ENCODE results near the gene CHST11.
"Not testable (repeated sequence)": the region's sequence is repeated elsewhere in the genome, so short reads cannot be mapped to it uniquely, and the experiment has no call there.

CHST11 gene

GRCh38 chr12:104740668-104741067 lies 283.9 kb downstream of the CHST11 start:
- no peak for DNase-seq (ENCODE audit: low read depth in 2 of 2)

DNA sequence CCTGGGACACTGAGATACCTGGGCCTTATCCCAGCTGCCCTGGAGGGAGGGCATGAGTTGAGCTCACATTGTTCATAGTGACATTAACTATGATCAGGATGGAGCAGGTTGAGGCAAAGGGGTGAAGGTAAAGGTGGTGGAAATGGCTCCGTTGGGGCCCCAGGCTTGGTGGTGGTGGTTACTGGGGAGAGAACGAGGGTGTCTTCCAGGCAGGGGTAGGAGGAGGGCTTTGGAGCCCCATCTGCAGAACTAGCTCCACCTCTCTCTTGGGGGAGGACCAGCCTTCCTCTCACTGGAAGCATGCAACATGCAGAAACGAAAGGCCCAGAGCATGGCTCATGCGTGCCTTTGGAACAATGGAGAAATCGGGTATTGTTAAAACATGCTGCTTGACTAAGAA lies 284.3 kb downstream of the CHST11 start:
- no peak for DNase-seq (ENCODE audit: low read depth in 2 of 2)

DNA sequence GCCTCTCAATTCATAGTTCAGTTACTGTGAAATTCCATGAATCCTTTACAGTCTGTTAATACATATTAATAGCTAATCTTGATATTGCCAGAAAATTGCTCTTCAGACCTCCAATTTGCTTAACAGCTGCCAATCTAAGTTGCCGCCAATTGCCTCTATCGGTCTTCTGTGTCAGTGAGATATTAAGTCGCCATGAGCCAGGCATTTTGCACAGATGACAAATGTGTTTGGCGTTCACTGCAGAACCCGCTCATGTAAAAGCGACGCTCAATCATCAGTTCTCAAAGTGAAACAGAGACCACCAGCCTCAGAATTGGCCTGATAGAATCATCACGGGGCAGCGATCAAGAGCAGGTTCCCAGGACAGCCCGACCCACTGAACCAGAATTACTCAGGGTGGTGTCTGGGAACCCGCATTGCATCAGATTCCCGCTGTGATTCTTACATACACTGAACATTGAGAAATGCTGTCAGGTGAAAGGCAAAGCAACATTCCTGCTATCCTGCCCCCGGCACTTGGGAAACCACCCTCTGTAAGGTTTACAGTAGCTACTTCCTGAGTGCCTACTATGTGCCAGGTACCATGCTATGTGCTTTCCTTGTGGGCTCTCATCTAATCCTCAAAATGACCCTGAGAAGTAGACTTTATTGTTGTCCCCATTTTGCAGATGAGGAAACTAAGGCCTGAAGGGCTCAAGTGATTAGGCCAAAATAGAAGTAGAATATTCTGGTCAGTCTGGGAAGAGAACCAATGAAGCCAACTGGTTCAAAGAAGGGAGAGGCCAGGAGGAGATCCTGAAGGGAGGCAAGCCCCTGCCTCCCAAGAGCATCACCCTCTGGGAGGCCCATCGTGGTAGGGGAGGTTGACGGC lies 285.0 kb downstream of the CHST11 start:
- no peak for DNase-seq (ENCODE audit: low read depth in 2 of 2)

GRCh38 chr12:104742551-104743201 lies 285.9 kb downstream of the CHST11 start:
- no peak for DNase-seq (ENCODE audit: low read depth in 2 of 2)

- no peak for DNase-seq (ENCODE audit: low read depth in 2 of 2)
Observed at GRCh38 chr12:104743202-104743580, 286.4 kb downstream of the CHST11 start.

DNA sequence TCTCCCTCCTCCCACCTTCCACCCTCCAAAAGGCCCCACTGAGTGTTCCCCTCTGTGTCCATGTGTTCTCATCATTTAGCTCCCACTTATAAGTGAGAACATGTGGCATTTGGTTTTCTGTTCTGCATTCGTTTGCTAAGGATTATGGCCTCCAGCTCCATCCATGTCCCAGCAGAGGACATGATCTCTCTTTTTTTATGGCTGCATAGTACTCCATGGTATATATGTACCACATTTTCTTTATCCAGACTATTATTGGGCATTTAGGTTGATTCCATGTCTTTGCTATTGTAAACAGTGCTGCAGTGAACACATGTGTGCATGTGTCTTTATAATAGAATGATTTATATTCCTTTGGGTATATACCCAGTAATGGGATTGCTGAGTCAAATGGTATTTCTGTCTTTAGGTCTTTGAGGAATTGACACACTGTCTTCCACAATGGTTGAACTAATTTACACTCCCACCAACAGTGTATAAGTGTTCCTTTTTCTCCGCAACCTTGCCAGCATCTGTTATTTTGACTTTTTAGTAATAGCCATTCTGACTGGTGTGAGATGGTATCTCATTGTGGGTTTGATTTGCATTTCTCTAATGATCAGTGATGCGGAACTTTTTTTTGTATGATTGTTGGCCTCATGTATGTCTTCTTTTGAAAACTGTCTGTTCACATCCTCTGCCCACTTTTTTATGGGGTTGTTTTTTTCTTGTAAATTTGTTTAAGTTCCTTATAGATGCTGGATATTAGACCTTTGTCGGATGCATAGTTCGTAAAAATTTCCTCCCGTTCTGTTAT lies 287.2 kb downstream of the CHST11 start:
- DNase-seq (ENCODE audit: low read depth in 2 of 2): not testable (repeated sequence)

- no peak for DNase-seq (ENCODE audit: low read depth in 2 of 2)
Observed at GRCh38 chr12:104746467-104747088, 289.8 kb downstream of the CHST11 start.

DNA sequence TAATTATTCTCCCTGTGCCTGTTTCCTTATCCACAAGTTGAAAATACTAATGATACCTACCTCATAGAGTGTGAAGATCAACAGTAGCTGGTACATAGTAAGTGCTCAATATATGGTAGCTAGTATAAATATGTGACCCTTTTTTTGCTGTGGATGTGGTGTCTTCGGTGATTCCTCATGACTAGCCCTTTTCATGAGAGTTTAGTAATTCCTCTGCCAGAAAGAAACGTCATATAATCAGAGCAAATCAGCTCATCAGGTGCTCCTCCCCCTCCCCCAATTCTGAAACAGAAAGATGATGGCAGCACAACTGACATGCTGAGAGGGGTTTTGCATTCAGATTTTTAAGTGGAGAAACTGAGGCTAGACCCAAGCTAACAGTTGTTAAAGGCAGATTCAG lies 290.6 kb downstream of the CHST11 start:
- DNase-seq (ENCODE audit: low read depth in 2 of 2): no peak

DNA sequence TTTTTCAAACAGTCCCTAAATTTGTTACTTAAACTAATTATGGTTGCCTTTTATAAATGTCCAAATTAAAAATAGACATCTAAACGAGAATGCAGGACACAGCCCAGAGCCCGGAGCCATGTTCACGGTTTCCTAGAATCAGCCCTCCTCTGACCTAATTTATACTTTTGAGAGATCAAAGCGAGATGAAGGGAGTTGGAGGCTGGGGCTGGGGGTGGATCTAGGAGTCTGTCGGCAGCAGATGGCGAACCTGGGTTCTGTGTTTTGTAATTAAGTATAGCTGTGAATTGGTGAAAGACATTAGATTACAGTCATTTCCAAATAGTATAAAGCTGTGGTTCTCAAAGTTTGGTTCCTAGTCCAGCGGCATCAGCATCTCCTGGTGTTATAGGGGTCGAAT lies 291.2 kb downstream of the CHST11 start:
- no peak for DNase-seq (ENCODE audit: low read depth in 2 of 2)

DNA sequence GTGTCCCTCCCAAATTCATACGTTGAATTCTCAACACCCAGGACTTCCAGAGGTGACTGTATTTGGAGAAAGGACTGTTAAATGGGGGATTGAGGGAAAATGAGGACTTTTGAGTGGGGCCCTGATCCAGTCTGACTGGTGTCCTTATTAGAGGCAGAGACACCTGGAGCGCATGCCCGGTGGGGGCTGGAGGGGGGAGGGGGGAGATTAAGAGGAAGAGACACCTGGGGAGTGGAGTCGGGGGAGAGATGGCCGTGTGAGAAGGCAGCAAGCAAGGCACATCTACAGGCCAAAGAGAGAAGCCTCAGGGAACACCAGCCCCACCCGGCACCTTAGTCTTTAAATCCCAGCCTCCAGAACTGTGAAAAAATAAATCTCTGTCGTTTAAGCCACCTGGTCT lies 291.6 kb downstream of the CHST11 start:
- no peak for DNase-seq (ENCODE audit: low read depth in 2 of 2)

GRCh38 chr12:104748790-104749189 lies 292.0 kb downstream of the CHST11 start:
- DNase-seq (ENCODE audit: low read depth in 2 of 2): no peak

DNA sequence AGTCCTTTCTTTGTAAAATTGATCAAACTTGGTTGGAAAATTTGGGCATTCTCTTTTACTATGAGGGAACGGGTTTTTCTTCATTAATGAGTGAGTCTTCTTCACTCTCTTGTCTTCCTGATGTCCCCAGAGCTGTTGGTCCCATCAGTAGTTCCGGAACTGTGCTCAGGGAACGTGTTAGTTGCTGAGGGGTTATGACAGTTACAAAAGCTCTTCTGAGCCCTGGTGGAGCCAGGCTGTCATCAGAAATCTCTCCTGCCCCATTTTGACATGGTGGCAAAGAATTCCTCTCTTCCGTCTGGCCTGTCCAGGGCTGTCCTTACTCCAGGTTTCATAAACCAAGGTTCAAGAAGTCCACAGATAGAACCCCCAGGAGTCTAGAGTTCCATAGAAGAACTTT lies 292.8 kb downstream of the CHST11 start:
- no peak for DNase-seq (ENCODE audit: low read depth in 2 of 2)

DNA sequence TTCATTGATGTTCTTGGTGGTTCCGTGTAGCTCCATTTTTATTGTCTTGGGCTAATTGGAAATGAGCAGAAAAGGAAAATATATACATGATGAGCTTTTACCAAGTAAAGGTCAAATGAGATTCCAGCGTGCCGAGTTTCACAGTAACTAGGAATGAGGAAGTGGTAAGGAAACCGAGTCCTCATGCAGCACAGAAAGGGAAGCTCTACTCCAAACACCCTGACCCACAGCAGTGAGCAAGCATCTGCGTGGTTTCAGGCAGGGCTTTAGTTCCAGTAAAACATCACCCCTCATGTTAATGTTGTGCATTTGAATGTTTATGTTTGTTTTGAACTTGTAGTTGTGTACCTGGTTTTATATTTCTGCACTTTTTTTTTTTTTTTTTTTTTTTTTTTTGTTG lies 293.3 kb downstream of the CHST11 start:
- peak; percentile 47 to 58 for DNase-seq (ENCODE audit: low read depth in 2 of 2)

DNA sequence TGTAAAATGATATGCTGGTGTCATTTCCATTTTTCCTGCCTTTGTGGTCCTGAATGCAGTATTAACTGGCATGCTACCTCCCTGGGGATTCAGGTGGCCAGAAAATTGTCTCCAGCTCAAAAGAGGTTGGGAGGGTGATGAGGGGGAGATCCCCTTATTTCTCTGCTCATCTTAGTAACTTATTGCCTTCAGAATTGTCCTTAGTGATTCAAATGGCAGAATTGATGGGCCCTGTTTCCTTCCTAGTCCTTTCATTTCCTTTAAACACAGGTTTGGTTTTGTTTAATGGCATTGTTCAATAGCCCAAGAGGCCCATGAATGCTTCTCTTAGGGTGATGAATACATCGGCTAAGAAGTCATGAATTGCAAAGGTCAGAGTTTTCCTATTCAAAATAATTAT lies 294.4 kb downstream of the CHST11 start:
- DNase-seq (ENCODE audit: low read depth in 2 of 2): no peak

GRCh38 chr12:104751594-104751993 lies 294.8 kb downstream of the CHST11 start:
- DNase-seq (ENCODE audit: low read depth in 2 of 2): no peak

DNA sequence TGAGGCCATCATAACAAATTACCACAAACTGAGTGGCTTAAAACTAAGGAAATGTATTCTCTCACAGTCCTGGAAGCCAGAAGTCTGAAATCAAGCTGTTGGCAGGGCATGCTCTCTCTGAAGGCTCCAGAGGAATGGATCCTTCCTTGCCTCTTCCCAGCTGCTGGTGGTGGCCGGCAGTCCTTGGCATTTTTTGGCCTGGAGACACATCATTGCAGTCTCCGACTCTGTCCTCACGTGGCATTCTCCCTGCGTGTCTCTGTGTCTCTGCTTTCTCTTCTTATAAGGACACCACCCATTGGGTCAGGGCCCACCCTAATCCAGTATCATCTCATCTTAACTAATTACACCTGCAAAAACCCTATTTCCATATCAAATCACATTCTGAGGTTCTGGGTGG lies 295.3 kb downstream of the CHST11 start:
- DNase-seq (ENCODE audit: low read depth in 2 of 2): no peak

DNA sequence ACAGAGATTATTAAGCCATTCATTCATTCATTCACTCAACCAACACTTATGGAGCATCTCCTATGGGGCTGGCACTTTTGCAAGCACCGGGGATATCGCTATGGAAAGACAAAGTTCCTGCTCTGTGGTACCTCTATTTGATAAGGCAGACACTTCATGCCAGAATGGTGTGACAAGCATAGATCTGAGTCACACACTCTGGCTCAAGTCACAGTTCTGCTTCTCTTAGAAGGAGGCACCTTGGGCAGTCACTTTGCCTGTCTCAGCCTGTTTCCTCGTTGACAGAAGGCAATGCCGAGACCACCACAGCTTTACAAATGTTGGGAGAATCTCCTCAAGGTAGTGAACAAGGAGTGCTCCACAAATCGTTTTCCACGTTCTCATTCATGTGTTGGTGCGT lies 296.1 kb downstream of the CHST11 start:
- no peak for DNase-seq (ENCODE audit: low read depth in 2 of 2)

GRCh38 chr12:104756901-104757300 lies 300.2 kb downstream of the CHST11 start:
- no peak for DNase-seq (ENCODE audit: low read depth in 2 of 2)

DNA sequence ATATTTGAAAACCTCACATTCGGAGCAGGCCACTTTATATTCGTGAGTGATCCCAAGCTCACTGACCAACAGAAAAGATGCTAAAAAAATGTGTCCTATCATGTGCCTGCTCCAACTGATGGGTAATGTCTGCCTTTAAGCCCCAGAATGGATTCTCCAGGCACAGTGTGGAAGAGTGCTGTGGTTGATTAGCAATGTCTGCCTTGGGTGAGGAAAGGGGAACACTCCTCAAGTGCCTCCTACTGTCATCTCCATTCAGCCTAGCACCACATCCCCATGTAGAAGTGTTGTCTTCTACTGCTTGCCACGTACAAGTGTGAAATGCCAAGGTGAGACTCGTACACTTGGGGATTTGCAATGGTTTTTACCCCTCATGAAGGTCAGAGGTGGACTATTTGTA lies 302.0 kb downstream of the CHST11 start:
- DNase-seq (ENCODE audit: low read depth in 2 of 2): no peak

DNA sequence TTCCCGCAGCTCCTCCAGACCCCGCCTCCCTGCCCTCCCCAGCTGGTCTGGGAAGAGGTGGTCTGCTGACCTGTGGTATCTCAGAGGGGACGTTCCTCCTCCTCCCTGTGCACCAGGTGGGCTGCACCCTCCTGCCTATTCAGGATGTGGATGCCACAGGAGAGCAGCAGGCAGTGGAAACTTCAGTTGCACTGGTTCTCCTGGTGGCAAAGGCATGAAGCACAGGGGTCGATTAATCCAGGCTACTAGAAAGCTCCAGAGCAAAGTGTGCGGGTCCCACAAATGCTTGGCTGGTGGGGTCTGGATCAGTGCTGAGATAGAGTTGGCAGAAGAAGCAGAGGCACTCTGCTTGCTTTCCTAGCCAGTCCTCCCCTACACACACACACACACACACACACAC lies 304.3 kb downstream of the CHST11 start:
- DNase-seq (ENCODE audit: low read depth in 2 of 2): no peak

DNA sequence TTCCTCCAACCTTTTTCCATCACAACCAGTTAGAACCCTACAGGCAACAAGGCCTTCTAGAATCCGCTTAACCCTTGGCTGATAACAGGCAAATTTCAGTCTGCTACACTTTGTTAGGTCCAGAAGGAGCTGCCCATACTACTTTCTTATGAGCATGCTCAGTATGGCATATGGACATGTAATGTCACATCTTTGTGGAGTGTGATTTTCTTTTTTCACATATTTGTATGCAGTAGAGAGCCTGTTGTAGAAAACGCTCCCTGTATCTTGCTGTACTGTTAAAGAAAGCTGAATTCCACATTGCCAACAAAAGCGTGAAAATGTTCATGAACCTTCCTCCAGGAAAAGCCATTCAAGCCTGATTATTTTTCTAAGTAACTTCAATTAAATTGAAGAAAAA lies 304.9 kb downstream of the CHST11 start:
- DNase-seq (ENCODE audit: low read depth in 2 of 2): no peak

- no peak for DNase-seq (ENCODE audit: low read depth in 2 of 2)
Observed at GRCh38 chr12:104763168-104763805, 306.5 kb downstream of the CHST11 start.
